K562 (cell line): Measurements from ENCODE around the gene ATXN10. TPM values are rescaled to one million over a fixed set of nuclear protein-coding genes. Genes with fewer than 3 reads are reported as not detected.

Experiments
- ATAC-seq: fragments of 200-7000 bp; cut with Tn5 transposase; 3 replicates; pipeline ENCODE4 v1.9.1; 2020; ENCODE audit warnings: moderate library complexity
- BruUV-seq: library from RNA; stranded (reverse); fragments of 400-500 nt; replicated peaks from 2 replicates; lab custom pipeline; 2021; lab: Mats Ljungman, UMichigan
- CTCF ChIA-PET: fragments of 300-600 bp; formaldehyde crosslinking; extraction: SDS; loops from one replicate; lab custom pipeline; 2021; ENCODE audit warnings: low intra/inter-chr PET ratio; lab: Yijun Ruan, JAX
- POLR2A ChIA-PET: fragments of 300-600, 350-650 bp; sonication (Branson Sonifier 250); formaldehyde crosslinking; extraction: SDS; loops from one replicate; lab custom pipeline; 2021; ENCODE audit warnings: antibody characterized with exemption, inconsistent platforms; lab: Yijun Ruan, JAX
- DNase-seq, 4 experiments: peaks; one replicate each; pipeline versions ENCODE4 v3.0.0 to v3.0.0-alpha.2; 2011 to 2018; ENCODE audit warnings: low spot score in 3 of 4, mixed read lengths in 3 of 4; ENCODE audit errors: extremely low read depth in 1 of 4
- FAIRE-seq: peaks from 2 replicates; lab custom pipeline; 2011; peaks lifted over from hg19 to GRCh38; lab: Jason Lieb, UNC
- H2AFZ ChIP-seq: 2 replicates; pipeline ENCODE4 v1.6.0; 2011; ENCODE audit warnings: low read depth, low read length, control low read depth, inconsistent platforms
- H3K27ac ChIP-seq: fragments of 200-600 bp; 3 replicates; pipeline ENCODE4 v1.8.0; 2011; ENCODE audit warnings: low read depth, mild to moderate bottlenecking, control low read depth, inconsistent platforms, low read length, moderate library complexity, mixed read lengths; ENCODE audit errors: extremely low read depth
- H3K27me3 ChIP-seq, 2 experiments: fragments of 300-600 bp in 1 of 2; 2 replicates in 1 of 2; 3 replicates in 1 of 2; pipeline versions ENCODE4 v1.6.0 to v1.8.0; 2011; ENCODE audit warnings: inconsistent platforms in 2 of 2, low read length in 2 of 2, mild to moderate bottlenecking in 1 of 2, mixed read lengths in 1 of 2, moderate library complexity in 1 of 2; ENCODE audit not compliant: control insufficient read depth in 2 of 2, insufficient read depth in 2 of 2
- H3K36me3 ChIP-seq: fragments of 300-600 bp; 3 replicates; pipeline ENCODE4 v1.8.0; 2011; ENCODE audit warnings: mild to moderate bottlenecking, low read length, inconsistent platforms; ENCODE audit not compliant: control insufficient read depth, insufficient read depth
- H3K4me1 ChIP-seq, 2 experiments: fragments of 200-600 bp in 1 of 2; replicated peaks in 1 of 2; 2 replicates in 1 of 2; 3 replicates in 1 of 2; pipeline versions ENCODE4 v1.5.1 to v1.8.0; 2011; ENCODE audit warnings: inconsistent platforms in 2 of 2, low read length in 2 of 2, mild to moderate bottlenecking in 1 of 2, mixed read lengths in 1 of 2, moderate library complexity in 1 of 2; ENCODE audit not compliant: control insufficient read depth in 2 of 2, insufficient read depth in 2 of 2
- H3K4me2 ChIP-seq: 2 replicates; pipeline ENCODE4 v1.6.1; 2011; ENCODE audit warnings: low read length, control low read depth, inconsistent platforms, mixed read lengths; ENCODE audit not compliant: insufficient read depth
- H3K4me3 ChIP-seq: fragments of 200-600 bp; sonication (generic), shearing (Covaris generic); 2 replicates; pipeline ENCODE4 v1.5.1; 2016; ENCODE audit warnings: control low read depth, inconsistent platforms
- H3K79me2 ChIP-seq: fragments of 200-600 bp; 3 replicates; pipeline ENCODE4 v1.8.0; 2011; ENCODE audit warnings: low read length, inconsistent platforms; ENCODE audit not compliant: control insufficient read depth, insufficient read depth
- H3K9ac ChIP-seq, 2 experiments: 2 replicates each; pipeline versions ENCODE4 v1.6.0 to v1.6.1; 2011; ENCODE audit warnings: low read depth in 2 of 2, low read length in 2 of 2, control low read depth in 1 of 2, inconsistent platforms in 1 of 2, mild to moderate bottlenecking in 1 of 2, mixed read lengths in 1 of 2; ENCODE audit not compliant: insufficient read depth in 1 of 2
- H3K9me1 ChIP-seq: one replicate; pipeline ENCODE4 v1.6.0; 2011; ENCODE audit warnings: inconsistent platforms, mild to moderate bottlenecking, low read length, moderate library complexity; ENCODE audit not compliant: control insufficient read depth, insufficient read depth
- H3K9me3 ChIP-seq: replicated peaks from 2 replicates; pipeline ENCODE4 v1.5.1; 2011; ENCODE audit warnings: low read depth, low read length, inconsistent platforms; ENCODE audit not compliant: control insufficient read depth, insufficient read depth
- H4K20me1 ChIP-seq: replicated peaks from 2 replicates; pipeline ENCODE4 v1.6.1; 2011; ENCODE audit warnings: low read length, inconsistent platforms, mixed read lengths; ENCODE audit not compliant: control insufficient read depth, insufficient read depth
- ARNT ChIP-seq, 2 experiments: fragments of 450-650 bp; IDR thresholded peaks; 2 replicates each; pipeline ENCODE4 v1.6.1; 2016; ENCODE audit warnings: mild to moderate bottlenecking in 1 of 2
- BRD9 ChIP-seq: fragments of 450-650 bp; IDR thresholded peaks from 2 replicates; pipeline ENCODE4 v1.6.1; 2018; ENCODE audit warnings: low read depth; ENCODE audit not compliant: partially characterized antibody
- C11orf30 ChIP-seq: fragments of 450-650 bp; IDR thresholded peaks from 2 replicates; pipeline ENCODE4 v1.6.1; 2016; ENCODE audit warnings: low read depth, mild to moderate bottlenecking
- CXXC5 ChIP-seq: fragments of 250-450 bp; sonication (Bioruptor Pico); IDR thresholded peaks from 2 replicates; pipeline ENCODE4 v1.8.0; 2022; ENCODE audit warnings: inconsistent platforms, mild to moderate bottlenecking, moderate library complexity
- GATAD2B ChIP-seq: fragments of 450-650 bp; IDR thresholded peaks from 2 replicates; pipeline ENCODE4 v1.6.1; 2017; ENCODE audit warnings: mild to moderate bottlenecking, borderline replicate concordance
- RERE ChIP-seq: sonication (generic); formaldehyde crosslinking; IDR thresholded peaks from 2 replicates; pipeline ENCODE4 v1.8.0; 2023; ENCODE audit warnings: missing genetic modification reagents, mild to moderate bottlenecking, borderline replicate concordance
- TAF9B ChIP-seq: fragments of 450-650 bp; IDR thresholded peaks from 2 replicates; pipeline ENCODE4 v1.6.1; 2018; ENCODE audit warnings: mild to moderate bottlenecking; ENCODE audit not compliant: partially characterized antibody
- WGBS: fragments of 100-300 bp; shearing (Covaris generic); methylation state at CpG from one replicate; pipeline ENCODE4 v1.1.6; 2016; ENCODE audit warnings: low coverage, mixed read lengths; ENCODE audit not compliant: insufficient coverage; ENCODE audit errors: missing lambda C conversion rate; 5-methylcytosine and 5-hydroxymethylcytosine counted together
- in situ Hi-C: fragments of 300-500 bp; cut with MboI; formaldehyde crosslinking; loops from 4 replicates; pipeline ENCODE4 v1.15.0; 2018; ENCODE audit warnings: inconsistent platforms, mixed read lengths
- intact Hi-C: fragments of 100-400 bp; cut with micrococcal nuclease; formaldehyde crosslinking; loops from 2 replicates; pipeline ENCODE4 v1.14.2; 2022
- polyA plus RNA-seq, 8 experiments: library from polyadenylated mRNA; depleted of rRNA in 4 of 8; stranded (reverse) in 5 of 8; unstranded in 3 of 8; fragments of >200 nt; fragmentation: Nextera tagmentation in 2 of 8; fragmentation: Illumina TruSeq in 1 of 8; extraction: Ambion mirVana in 2 of 8; extraction: Trizol in 1 of 8; gene quantifications; 2 replicates each; pipeline versions ENCODE4 v1.2.1 to v1.2.3, GENCODE V29; 2011 to 2014; ENCODE audit warnings: inconsistent platforms in 1 of 8, missing spikeins in 1 of 8
- total RNA-seq, 7 experiments: library from RNA; depleted of rRNA in 6 of 7; stranded (reverse); fragments of >200 nt in 6 of 7; fragmentation: Illumina TruSeq in 2 of 7; extraction: Trizol in 2 of 7; gene quantifications; 2 replicates each; pipeline versions ENCODE4 v1.2.1 to v1.2.3, GENCODE V29; 2011 to 2021; ENCODE audit warnings: low replicate concordance in 1 of 7

ATXN10 gene
- total and polyA plus RNA-seq, 9 of the 15 experiments (the other 6 are each of a cell fraction or from before 2014, with no cell fraction given): 11.5 to 190 (median 33.6) TPM

GRCh38 chr22:45754822-45755221, 83.2 kb downstream of the ATXN10 start:
- no peak overlapping the region for H3K4me2 ChIP-seq
- H3K9ac ChIP-seq: no peak overlapping the region
- ATAC-seq: no peak
- CTCF ChIA-PET: no interaction called here
- no peaks in the 10 kb centered on the region for H4K20me1 ChIP-seq
- TF ChIP-seq ARNT (IDR thresholded peaks at IDR 0.05) (no peak), C11orf30 (no peak), CXXC5 (CRISPR knock-in tag) (no peak), RERE (CRISPR knock-in tag) (no peak), TAF9B (no peak), GATAD2B (no peak), BRD9 (no peak)
- TF ChIP-seq, all 486 proteins: peak for 0
- no peaks in the 10 kb centered on the region for H3K9me3 ChIP-seq
- H3K27ac ChIP-seq: no peak overlapping the region
- H2AFZ ChIP-seq: no peak overlapping the region
- H3K79me2 ChIP-seq: no peaks in the 10 kb centered on the region
- H3K4me1 ChIP-seq: no peaks in the 10 kb centered on the region; a peak in 1 of 5 replicates
- intact Hi-C loops: no loop called here
- POLR2A ChIA-PET: no interaction called here
- H3K9me1 ChIP-seq: no peaks in the 10 kb centered on the region
- WGBS: 80% methylated on average over 1 of the region's 3 CpGs
- H3K36me3 ChIP-seq: no peaks in the 10 kb centered on the region
- in situ Hi-C loops: no loop called here
- H3K4me3 ChIP-seq: no peak overlapping the region
- BruUV-seq: no TSS peak
- no peaks in the 10 kb centered on the region for H3K27me3 ChIP-seq
- DNase-seq (no peak), FAIRE-seq (no peak)
